ENCODE measurements around the gene RBPJ.

Gene RBPJ

GRCh38 chr4:26441771-26442170 is 121.0 kb downstream of the RBPJ start:
- Histone ChIP-seq H3K4me1 (no peaks in the 10 kb centered on the region), H3K27ac (no peak overlapping the region), H3K9me3 (peaks cover 0 to 11% (median 0%) of the 10 kb centered on the region in 3 donors), H3K27me3 (no peaks in the 10 kb centered on the region), H3K36me3 (peaks cover under 1 to 6% (median 3%) of the 10 kb centered on the region in 3 donors), H3K4me3 (no peak overlapping the region)
- intact Hi-C loops (cut with DNase I; ENCODE audit: low total_unique reads), result no loop called here
- TF ChIP-seq CTCF (IDR thresholded peaks at IDR 0.05), result no peak
- DNase-seq, result no peak

DNA sequence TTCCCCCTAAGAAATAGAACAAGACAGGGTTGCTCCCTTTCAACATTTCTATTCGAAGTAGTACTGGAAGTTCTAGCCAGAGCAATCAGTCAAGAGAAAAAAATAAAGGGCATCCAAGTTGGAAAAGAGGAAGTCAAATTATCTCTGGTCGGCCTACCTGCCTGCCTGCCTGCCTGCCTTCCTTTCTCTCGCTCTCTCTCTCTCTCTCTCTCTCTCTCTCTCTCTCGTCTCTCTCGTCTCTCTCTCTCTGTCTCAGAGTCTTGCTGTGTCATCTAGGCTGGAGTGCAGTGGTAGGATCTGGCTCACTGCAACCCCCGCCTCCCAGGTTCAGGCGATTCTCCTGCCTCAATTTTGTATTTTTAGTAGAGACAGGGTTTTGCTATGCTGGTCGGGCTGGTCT is 126.6 kb downstream of the RBPJ start:
- no peaks in the 10 kb centered on the region for H3K27me3 ChIP-seq
- H3K9me3 ChIP-seq, result peaks cover 0 to 11% (median 0%) of the 10 kb centered on the region in 3 donors
- DNase-seq, result no peak
- intact Hi-C loops (cut with DNase I; ENCODE audit: low total_unique reads), result no loop called here
- H3K36me3 ChIP-seq, result no peaks in the 10 kb centered on the region
- H3K4me3 ChIP-seq, result no peak overlapping the region
- TF ChIP-seq CTCF (IDR thresholded peaks at IDR 0.05), result no peak
- H3K4me1 ChIP-seq, result no peaks in the 10 kb centered on the region
- no peak overlapping the region for H3K27ac ChIP-seq

DNA sequence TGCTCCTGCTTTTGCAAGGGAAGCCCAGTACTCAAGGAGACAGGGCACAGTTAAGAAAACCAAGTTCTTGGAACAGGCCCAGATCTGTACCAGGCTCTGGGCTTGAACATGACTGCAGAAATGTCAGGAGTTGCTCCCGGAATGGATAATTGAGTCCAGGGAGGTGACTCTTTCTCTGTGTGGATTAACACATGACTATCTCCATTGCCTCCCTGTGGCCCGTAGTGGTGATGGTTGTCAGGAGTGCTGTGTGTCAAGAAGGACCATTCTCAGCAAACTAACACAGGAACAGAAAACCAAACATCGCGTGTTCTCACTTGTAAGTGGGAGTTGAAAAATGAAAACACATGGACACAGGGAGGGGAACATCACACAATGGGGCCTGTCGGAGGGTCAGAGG is 129.6 kb downstream of the RBPJ start:
- H3K27me3 ChIP-seq, result no peaks in the 10 kb centered on the region
- H3K4me1 ChIP-seq, result no peaks in the 10 kb centered on the region
- DNase-seq, result no peak
- H3K4me3 ChIP-seq, result no peak overlapping the region
- peaks cover 0 to 4% (median 0%) of the 10 kb centered on the region in 3 donors for H3K9me3 ChIP-seq
- intact Hi-C loops (cut with DNase I; ENCODE audit: low total_unique reads), result loop anchor here (10.0 kb wide), 2 partner anchors 434 to 564 kb away; no protein-coding TSS in a partner anchor
- TF ChIP-seq CTCF (IDR thresholded peaks at IDR 0.05), result no peak
- H3K27ac ChIP-seq, result no peak overlapping the region
- H3K36me3 ChIP-seq, result no peaks in the 10 kb centered on the region

DNA sequence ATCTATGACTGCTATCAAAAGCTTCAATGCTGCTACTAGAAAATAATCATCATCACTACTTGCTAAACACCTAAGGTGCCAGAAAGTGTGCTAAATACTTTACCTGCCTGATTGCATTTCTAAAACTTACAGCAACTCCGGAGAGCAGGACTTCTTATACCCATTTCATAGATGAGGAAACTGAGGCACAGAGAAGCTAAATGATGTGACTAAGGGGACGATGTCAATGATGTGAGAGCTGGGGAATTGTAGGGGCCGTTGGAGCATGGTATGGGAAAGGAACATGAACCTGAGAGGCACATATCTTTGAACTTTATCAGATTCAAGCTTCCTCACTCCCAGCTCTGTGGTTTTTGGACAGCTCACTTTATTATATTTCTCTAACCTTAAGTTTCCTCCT is 130.8 kb downstream of the RBPJ start:
- Histone ChIP-seq H3K27me3 (no peaks in the 10 kb centered on the region), H3K4me3 (no peak overlapping the region), H3K9me3 (peaks cover 0 to 4% (median 0%) of the 10 kb centered on the region in 3 donors), H3K27ac (no peak overlapping the region), H3K36me3 (no peaks in the 10 kb centered on the region), H3K4me1 (no peaks in the 10 kb centered on the region)
- TF ChIP-seq CTCF (IDR thresholded peaks at IDR 0.05), result no peak
- no peak for DNase-seq
- intact Hi-C loops (cut with DNase I; ENCODE audit: low total_unique reads), result loop anchor here (10.0 kb wide), 2 partner anchors 433 to 563 kb away; no protein-coding TSS in a partner anchor

DNA sequence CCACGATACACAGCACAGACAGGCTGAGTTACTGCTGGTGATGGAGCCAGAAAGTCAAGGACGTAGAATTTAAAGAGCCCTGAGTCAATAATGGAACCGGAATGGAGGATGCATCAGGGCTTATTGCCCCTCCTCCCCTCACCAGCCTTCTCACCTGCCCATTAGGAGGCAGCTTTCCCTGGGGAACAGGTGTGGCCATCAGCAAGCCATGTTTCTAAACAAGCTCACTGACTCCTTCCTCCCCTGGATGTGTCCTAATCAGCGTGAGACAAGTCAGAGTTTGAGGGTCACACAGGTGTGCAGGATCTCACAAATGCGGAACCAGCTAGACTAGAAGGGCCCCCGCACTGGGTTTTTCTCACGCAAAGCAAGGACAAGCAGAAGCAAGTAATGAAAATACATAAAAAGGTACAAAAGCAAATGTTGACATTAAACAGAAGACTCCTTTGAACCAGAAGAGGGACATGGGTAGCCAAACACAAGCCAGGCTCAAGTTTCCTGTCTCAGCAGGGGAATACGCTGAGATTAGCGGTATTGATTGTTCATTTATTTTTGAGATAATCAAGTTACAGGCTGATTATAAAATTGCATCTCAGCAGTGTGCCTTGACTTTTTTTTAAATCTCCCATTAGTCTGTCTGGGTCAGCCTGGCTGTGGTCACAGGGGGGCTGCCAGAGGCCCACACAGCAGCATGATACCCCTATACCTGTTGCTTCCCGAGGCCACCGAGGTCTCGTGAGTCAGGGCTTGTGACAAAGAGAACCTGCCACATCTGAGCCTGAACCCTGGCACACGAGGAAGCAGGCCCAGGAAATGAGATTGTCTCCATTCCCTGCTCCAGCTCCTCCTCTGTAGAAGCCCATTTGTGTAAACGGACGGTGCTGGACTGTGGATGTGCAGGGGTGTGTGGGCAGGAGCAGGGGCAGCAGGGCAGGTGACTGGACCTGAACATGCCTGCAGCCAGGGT is 132.0 kb downstream of the RBPJ start:
- intact Hi-C loops (cut with DNase I; ENCODE audit: low total_unique reads), result loop anchor here (10.0 kb wide), 2 partner anchors 432 to 562 kb away; no protein-coding TSS in a partner anchor
- Histone ChIP-seq H3K9me3 (peaks cover 0 to 4% (median 0%) of the 10 kb centered on the region in 3 donors), H3K27me3 (no peaks in the 10 kb centered on the region), H3K36me3 (no peaks in the 10 kb centered on the region), H3K27ac (no peak overlapping the region), H3K4me3 (no peak overlapping the region), H3K4me1 (no peaks in the 10 kb centered on the region)
- no peak for TF ChIP-seq CTCF (IDR thresholded peaks at IDR 0.05)
- DNase-seq, result no peak

All from tibial artery (tissue), 4 donors.